ENCODE data around the gene PCYT1A. TPM values are rescaled to one million over a fixed set of nuclear protein-coding genes. Genes with fewer than 3 reads are reported as not detected.
A peak's percentile ranks its signal among the peaks of the same experiment; 100 is the strongest.

PCYT1A gene
- total RNA-seq, 1 donor from 2014 or later = 54.6 TPM

DNA sequence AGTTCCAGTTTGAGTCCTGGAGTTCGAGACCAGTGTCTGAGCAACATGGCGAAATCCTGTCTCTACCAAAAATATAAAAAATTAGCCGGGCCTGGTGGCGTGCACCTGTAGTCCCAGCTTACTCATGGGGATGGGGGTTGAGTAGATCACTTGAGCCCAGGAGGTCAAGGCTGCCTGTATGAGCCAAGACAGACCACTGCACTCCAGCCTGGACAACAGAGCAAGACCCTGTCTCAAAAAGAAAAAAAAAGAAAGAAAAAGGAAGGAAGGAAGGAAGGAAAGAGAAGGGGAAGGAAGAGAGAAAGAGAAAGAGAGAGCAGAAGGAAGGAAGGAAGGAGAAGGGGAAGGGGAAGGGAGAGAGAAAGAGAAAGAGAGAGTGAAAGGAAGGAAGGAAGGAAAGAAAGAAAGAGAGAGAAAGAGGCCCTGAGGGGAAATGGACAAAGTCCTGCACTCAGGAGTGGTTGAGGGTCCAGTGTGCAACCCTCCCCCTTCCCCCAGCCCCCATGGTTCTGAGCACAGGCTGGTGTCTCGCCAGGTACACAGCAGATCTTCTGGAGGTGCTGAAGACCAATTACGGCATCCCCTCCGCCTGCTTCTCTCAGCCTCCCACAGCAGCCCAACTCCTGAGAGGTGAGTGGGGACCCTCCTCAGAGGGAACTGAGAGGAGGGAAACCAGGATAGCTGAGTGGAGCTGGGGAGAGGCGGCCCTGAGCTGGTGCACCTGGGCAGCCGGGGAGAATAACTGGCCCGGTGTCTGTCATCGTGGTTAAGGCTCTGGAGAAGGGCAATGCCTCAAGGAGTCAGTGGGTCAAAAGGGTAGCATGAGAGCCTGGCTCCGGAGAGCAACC is 70.0 kb downstream of the PCYT1A start:
- peaks cover 16% of the 10 kb centered on the region for H3K4me1 Mint-ChIP-seq
- H3K4me3 Mint-ChIP-seq = peak overlapping the region; percentile 11
- ATAC-seq (ENCODE audit: low read depth) (no peak), DNase-seq (no peak)
- H3K27me3 Mint-ChIP-seq = no peaks in the 10 kb centered on the region
- ChIA-PET POLR2A (interaction anchor here (0.5 kb wide), 1 partner anchor 12 kb away, joined by 3 read pairs; no protein-coding TSS in a partner anchor), CTCF (interaction anchor here (1.3 to 2.6 kb wide), 2 partner anchors 21 to 144 kb away, joined by 3 to 11 read pairs; no protein-coding TSS in a partner anchor)
- no peaks in the 10 kb centered on the region for H3K36me3 Mint-ChIP-seq (ENCODE audit: low read depth)
- TF ChIP-seq, protein P1, sequence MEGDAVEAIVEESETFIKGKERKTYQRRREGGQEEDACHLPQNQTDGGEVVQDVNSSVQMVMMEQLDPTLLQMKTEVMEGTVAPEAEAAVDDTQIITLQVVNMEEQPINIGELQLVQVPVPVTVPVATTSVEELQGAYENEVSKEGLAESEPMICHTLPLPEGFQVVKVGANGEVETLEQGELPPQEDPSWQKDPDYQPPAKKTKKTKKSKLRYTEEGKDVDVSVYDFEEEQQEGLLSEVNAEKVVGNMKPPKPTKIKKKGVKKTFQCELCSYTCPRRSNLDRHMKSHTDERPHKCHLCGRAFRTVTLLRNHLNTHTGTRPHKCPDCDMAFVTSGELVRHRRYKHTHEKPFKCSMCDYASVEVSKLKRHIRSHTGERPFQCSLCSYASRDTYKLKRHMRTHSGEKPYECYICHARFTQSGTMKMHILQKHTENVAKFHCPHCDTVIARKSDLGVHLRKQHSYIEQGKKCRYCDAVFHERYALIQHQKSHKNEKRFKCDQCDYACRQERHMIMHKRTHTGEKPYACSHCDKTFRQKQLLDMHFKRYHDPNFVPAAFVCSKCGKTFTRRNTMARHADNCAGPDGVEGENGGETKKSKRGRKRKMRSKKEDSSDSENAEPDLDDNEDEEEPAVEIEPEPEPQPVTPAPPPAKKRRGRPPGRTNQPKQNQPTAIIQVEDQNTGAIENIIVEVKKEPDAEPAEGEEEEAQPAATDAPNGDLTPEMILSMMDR (IDR thresholded peaks at IDR 0.05) = no peak
- H3K27ac Mint-ChIP-seq = peak overlapping the region; percentile 1
- H3K9me3 Mint-ChIP-seq = no peaks in the 10 kb centered on the region
- intact Hi-C loops (cut with micrococcal nuclease) = no loop called here

DNA sequence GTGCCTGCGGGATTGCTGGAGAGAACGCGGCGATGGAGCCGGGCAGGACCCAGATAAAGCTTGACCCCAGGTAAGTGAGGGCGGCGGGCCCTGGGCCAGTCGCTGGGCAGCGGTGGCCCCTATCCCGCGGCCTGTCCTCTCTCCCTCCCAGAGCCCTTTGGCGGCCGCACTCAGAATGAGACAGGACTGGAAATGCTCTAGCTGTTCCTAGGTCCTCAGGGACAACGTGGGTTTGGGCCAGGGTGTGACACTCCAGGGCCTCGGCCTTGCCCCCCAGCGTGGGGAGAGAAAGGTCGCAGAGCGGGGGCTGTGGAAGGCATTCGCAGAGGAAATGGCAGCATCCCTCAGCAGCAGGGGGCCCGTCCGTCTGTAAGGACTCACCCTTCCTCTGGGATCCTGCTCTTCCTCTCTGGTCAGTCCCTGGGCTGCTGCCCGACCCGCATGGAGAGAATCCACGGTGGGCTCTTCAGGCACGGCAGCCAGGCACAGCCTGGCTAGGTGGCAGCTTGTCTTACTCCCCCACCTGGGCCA is 70.8 kb downstream of the PCYT1A start:
- Mint-ChIP-seq H3K4me1 (peaks cover 16% of the 10 kb centered on the region), H3K9me3 (no peaks in the 10 kb centered on the region), H3K27me3 (no peaks in the 10 kb centered on the region), H3K4me3 (no peak overlapping the region), H3K27ac (no peak overlapping the region), H3K36me3 (ENCODE audit: low read depth) (no peaks in the 10 kb centered on the region)
- intact Hi-C loops (cut with micrococcal nuclease) = no loop called here
- ATAC-seq (ENCODE audit: low read depth) (no peak), DNase-seq (no peak)
- TF ChIP-seq, protein P1 (IDR thresholded peaks at IDR 0.05) = no peak
- ChIA-PET POLR2A (no interaction called here), CTCF (no interaction called here)

DNA sequence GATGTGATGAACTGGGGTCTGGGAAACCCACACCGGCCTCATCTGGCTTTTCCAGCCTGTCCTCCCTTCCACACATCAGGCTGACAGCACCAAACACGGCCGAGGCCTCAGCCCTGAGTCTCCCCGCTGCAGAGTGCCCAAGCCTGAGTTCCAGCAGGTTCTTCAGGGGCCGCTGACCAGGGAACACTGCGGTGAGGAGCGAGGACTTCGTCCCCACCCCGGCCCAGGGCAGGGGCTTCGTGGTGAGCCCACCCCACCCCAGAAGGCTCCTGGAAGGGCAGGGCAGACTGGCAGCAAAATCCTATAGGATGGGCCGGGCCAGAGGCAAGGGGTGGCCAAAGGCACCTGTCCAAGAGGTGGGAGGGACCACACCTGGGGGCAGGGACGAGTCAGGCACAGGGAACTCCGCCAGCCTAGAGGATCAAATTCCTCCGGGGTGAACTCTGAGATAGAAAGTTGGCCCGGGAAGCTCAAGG is 71.4 kb downstream of the PCYT1A start, which contains the start of gene SLC51A:
SLC51A (plus strand) TSS at position 446 of the 476 bp plus-strand sequence. CDS start 179 bp downstream, outside the sequence.
- no peak for ATAC-seq (ENCODE audit: low read depth)
- no peak for DNase-seq
- peaks cover 16% of the 10 kb centered on the region for H3K4me1 Mint-ChIP-seq
- TF ChIP-seq, protein P1 (IDR thresholded peaks at IDR 0.05) = no peak
- intact Hi-C loops (cut with micrococcal nuclease) = no loop called here
- no peaks in the 10 kb centered on the region for H3K9me3 Mint-ChIP-seq
- ChIA-PET CTCF (no interaction called here), POLR2A (interaction anchor here (0.5 kb wide), 1 partner anchor 96 kb away, joined by 5 read pairs; no protein-coding TSS in a partner anchor)
- no peaks in the 10 kb centered on the region for H3K36me3 Mint-ChIP-seq (ENCODE audit: low read depth)
- H3K27me3 Mint-ChIP-seq = no peaks in the 10 kb centered on the region
- H3K4me3 Mint-ChIP-seq = no peak within 1 kb of the TSS
- H3K27ac Mint-ChIP-seq = peak within 1 kb of the TSS; percentile 1

DNA sequence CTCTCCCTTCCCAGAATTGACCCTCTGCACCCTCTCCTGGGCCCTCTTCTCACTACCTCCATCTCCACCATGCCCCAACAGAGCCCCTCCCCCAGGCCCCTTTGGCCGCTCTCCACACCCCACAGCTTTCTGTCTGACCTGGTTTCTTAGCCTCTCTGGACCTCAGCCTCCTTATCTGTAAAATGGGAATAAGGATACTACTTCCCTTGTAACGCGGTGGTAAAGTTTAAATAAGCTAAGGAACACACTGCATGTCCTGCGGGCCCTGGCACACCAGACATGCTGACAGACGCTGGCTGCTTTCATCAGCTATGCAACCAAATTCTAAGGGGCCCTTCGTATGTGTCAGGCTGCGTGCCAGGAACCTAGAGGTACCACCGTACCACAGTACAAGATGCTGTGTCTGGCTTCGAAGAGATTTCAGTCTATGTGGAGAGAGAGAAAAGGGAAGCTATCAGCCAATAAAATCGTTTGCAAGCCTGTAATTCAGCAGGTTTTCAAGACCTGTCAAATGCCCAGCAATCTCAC is 72.0 kb downstream of the PCYT1A start:
- intact Hi-C loops (cut with micrococcal nuclease) = no loop called here
- CTCF ChIA-PET = no interaction called here
- Mint-ChIP-seq H3K27me3 (no peaks in the 10 kb centered on the region), H3K9me3 (no peaks in the 10 kb centered on the region), H3K36me3 (ENCODE audit: low read depth) (no peaks in the 10 kb centered on the region), H3K4me1 (peaks cover 16% of the 10 kb centered on the region), H3K4me3 (no peak overlapping the region), H3K27ac (no peak overlapping the region)
- ATAC-seq (ENCODE audit: low read depth) (no peak), DNase-seq (no peak)
- TF ChIP-seq, protein P1 (IDR thresholded peaks at IDR 0.05) = no peak
- POLR2A ChIA-PET = interaction anchor here (0.5 kb wide), 1 partner anchor 96 kb away, joined by 5 read pairs; no protein-coding TSS in a partner anchor

Data from activated B cell treated with CpG ODN at 0.5 μM for 24 hours (primary cell).